Measurements from ENCODE around the gene ARHGAP30. TPM values are rescaled to one million over a fixed set of nuclear protein-coding genes. Genes with fewer than 3 reads are reported as not detected.

Gene ARHGAP30
- polyA plus RNA-seq, 1 donor (not counting 4 experiments of a cell fraction or from before 2014, with no cell fraction given), result 0.16 TPM

- FAIRE-seq, result no peak
- no peak for TF ChIP-seq EZH2 (IDR thresholded peaks at IDR 0.05; ENCODE audit: low read length)
- TF ChIP-seq CTCF (optimal IDR thresholded peaks at IDR 0.05 in 1 of 3, IDR thresholded peaks at IDR 0.05 in 1 of 3, conservative IDR thresholded peaks at IDR 0.05 in 1 of 3; ENCODE audit: extremely low read depth in 1 of 3, insufficient read depth in 2 of 3, low read length in 3 of 3), result no peak
- no peaks in the 10 kb centered on the region for H3K4me1 ChIP-seq (ENCODE audit: control insufficient read depth, extremely low read depth, insufficient read depth, low read length)
- H3K27me3 ChIP-seq (ENCODE audit: control insufficient read depth, extremely low read depth, insufficient read depth, low read length), result no peaks in the 10 kb centered on the region
- no peaks in the 10 kb centered on the region for H3K9me1 ChIP-seq (ENCODE audit: control insufficient read depth, extremely low read depth, insufficient read depth, low read length)
- no peak overlapping the region for H3K9ac ChIP-seq (ENCODE audit: control insufficient read depth, extremely low read depth, insufficient read depth, low read length)
- H3K79me2 ChIP-seq (ENCODE audit: control insufficient read depth, insufficient read depth, low read length), result no peaks in the 10 kb centered on the region
- H4K20me1 ChIP-seq (ENCODE audit: control insufficient read depth, extremely low read depth, insufficient read depth, low read length), result no peaks in the 10 kb centered on the region
- no peaks in the 10 kb centered on the region for H3K36me3 ChIP-seq (ENCODE audit: control insufficient read depth in 2 of 2, extremely low read depth in 1 of 2, insufficient read depth in 2 of 2, low read length in 2 of 2)
- dilution Hi-C loops (cut with MboI; ENCODE audit: extremely low pct_ligation_motif_present, low sequenced_read_pairs), result no loop called here
- no peak overlapping the region for H3K4me3 ChIP-seq (ENCODE audit: control insufficient read depth in 2 of 3, extremely low read depth in 1 of 3, insufficient read depth in 2 of 3, low read depth in 1 of 3, low read length in 3 of 3)
- peaks cover 9% of the 10 kb centered on the region for H3K9me3 ChIP-seq (ENCODE audit: control insufficient read depth, low read depth, low read length)
- H2AFZ ChIP-seq (ENCODE audit: control insufficient read depth, low read length), result no peak overlapping the region
- H3K4me2 ChIP-seq (ENCODE audit: control insufficient read depth, extremely low read depth, insufficient read depth, low read depth, low read length), result no peak overlapping the region
- H3K27ac ChIP-seq (ENCODE audit: control insufficient read depth, insufficient read depth, low read length), result no peak overlapping the region
- DNase-seq (ENCODE audit: low read depth, low spot score), result no peak
Measured at GRCh38 chr1:161052899-161053298, 16.8 kb downstream of the ARHGAP30 start.

GRCh38 chr1:161051219-161051618 lies 18.5 kb downstream of the ARHGAP30 start:
- no peaks in the 10 kb centered on the region for H3K79me2 ChIP-seq (ENCODE audit: control insufficient read depth, insufficient read depth, low read length)
- H3K4me2 ChIP-seq (ENCODE audit: control insufficient read depth, extremely low read depth, insufficient read depth, low read depth, low read length), result no peak overlapping the region
- peaks cover 7% of the 10 kb centered on the region for H3K4me1 ChIP-seq (ENCODE audit: control insufficient read depth, extremely low read depth, insufficient read depth, low read length)
- no peaks in the 10 kb centered on the region for H3K36me3 ChIP-seq (ENCODE audit: control insufficient read depth in 2 of 2, extremely low read depth in 1 of 2, insufficient read depth in 2 of 2, low read length in 2 of 2)
- TF ChIP-seq CTCF (optimal IDR thresholded peaks at IDR 0.05 in 1 of 3, IDR thresholded peaks at IDR 0.05 in 1 of 3, conservative IDR thresholded peaks at IDR 0.05 in 1 of 3; ENCODE audit: extremely low read depth in 1 of 3, insufficient read depth in 2 of 3, low read length in 3 of 3), result no peak
- no peak for TF ChIP-seq EZH2 (IDR thresholded peaks at IDR 0.05; ENCODE audit: low read length)
- no peak overlapping the region for H3K9ac ChIP-seq (ENCODE audit: control insufficient read depth, extremely low read depth, insufficient read depth, low read length)
- FAIRE-seq (no peak), DNase-seq (ENCODE audit: low read depth, low spot score) (no peak)
- no peaks in the 10 kb centered on the region for H4K20me1 ChIP-seq (ENCODE audit: control insufficient read depth, extremely low read depth, insufficient read depth, low read length)
- no peak overlapping the region for H3K4me3 ChIP-seq (ENCODE audit: control insufficient read depth in 2 of 3, extremely low read depth in 1 of 3, insufficient read depth in 2 of 3, low read depth in 1 of 3, low read length in 3 of 3)
- H3K9me1 ChIP-seq (ENCODE audit: control insufficient read depth, extremely low read depth, insufficient read depth, low read length), result no peaks in the 10 kb centered on the region
- no peak overlapping the region for H3K27ac ChIP-seq (ENCODE audit: control insufficient read depth, insufficient read depth, low read length)
- H2AFZ ChIP-seq (ENCODE audit: control insufficient read depth, low read length), result no peak overlapping the region
- H3K27me3 ChIP-seq (ENCODE audit: control insufficient read depth, extremely low read depth, insufficient read depth, low read length), result no peaks in the 10 kb centered on the region
- H3K9me3 ChIP-seq (ENCODE audit: control insufficient read depth, low read depth, low read length), result peaks cover 9% of the 10 kb centered on the region
- dilution Hi-C loops (cut with MboI; ENCODE audit: extremely low pct_ligation_motif_present, low sequenced_read_pairs), result no loop called here

Data from keratinocyte (primary cell).